ENCODE results near the gene PLCD1. TPM values are rescaled to one million over a fixed set of nuclear protein-coding genes. Genes with fewer than 3 reads are reported as not detected.
A peak's percentile ranks its signal among the peaks of the same experiment; 100 is the strongest.

Gene PLCD1
- total and polyA plus RNA-seq, 2 of the 13 experiments (the other 11 are each of a cell fraction or from before 2014, with no cell fraction given): 10.1 to 12.4 TPM

DNA sequence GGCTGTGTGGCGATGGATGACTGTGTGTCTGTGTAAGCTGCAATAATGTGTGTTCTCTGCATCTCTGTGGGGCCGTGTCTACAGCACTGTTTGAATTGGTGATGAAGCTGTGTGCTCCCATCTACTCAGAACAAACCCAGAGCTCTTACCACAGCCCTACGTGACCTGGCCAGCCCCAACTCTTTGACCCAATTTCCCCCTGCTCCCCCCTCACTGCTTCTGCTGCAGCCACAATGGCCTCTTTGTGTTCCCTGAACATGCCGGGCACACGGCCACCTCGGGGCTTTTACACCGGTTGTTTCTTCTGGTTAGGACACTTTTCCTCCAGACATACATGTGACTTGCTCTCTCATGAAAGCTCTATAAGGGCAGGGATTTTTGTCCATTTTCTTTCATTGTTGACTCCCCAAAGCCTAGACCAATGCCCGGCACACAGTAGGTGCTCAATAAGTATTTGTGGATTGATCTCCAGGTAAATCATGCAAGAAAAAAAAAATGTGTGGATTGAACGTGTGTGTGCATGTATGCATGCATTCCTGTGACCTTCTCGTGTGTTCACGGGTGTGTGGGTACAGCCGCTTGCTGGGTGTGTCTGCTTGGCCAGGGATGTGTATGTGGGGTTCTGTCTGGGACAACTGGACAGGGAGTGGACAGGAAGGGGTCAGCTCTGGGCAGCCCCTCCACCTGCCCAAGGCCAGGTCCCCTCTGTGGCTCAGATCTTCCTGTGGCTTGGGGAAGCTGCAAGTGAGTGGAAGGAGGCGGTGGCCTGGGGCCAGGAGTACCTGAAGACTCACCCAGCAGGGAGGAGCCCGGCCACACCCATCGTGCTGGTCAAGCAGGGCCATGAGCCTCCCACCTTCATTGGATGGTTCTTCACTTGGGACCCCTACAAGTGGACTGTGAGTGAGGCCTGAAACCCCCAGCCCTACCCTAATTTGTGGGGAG lies 24.1 kb downstream of the PLCD1 start (continued):
- TF ChIP-seq, protein P1, sequence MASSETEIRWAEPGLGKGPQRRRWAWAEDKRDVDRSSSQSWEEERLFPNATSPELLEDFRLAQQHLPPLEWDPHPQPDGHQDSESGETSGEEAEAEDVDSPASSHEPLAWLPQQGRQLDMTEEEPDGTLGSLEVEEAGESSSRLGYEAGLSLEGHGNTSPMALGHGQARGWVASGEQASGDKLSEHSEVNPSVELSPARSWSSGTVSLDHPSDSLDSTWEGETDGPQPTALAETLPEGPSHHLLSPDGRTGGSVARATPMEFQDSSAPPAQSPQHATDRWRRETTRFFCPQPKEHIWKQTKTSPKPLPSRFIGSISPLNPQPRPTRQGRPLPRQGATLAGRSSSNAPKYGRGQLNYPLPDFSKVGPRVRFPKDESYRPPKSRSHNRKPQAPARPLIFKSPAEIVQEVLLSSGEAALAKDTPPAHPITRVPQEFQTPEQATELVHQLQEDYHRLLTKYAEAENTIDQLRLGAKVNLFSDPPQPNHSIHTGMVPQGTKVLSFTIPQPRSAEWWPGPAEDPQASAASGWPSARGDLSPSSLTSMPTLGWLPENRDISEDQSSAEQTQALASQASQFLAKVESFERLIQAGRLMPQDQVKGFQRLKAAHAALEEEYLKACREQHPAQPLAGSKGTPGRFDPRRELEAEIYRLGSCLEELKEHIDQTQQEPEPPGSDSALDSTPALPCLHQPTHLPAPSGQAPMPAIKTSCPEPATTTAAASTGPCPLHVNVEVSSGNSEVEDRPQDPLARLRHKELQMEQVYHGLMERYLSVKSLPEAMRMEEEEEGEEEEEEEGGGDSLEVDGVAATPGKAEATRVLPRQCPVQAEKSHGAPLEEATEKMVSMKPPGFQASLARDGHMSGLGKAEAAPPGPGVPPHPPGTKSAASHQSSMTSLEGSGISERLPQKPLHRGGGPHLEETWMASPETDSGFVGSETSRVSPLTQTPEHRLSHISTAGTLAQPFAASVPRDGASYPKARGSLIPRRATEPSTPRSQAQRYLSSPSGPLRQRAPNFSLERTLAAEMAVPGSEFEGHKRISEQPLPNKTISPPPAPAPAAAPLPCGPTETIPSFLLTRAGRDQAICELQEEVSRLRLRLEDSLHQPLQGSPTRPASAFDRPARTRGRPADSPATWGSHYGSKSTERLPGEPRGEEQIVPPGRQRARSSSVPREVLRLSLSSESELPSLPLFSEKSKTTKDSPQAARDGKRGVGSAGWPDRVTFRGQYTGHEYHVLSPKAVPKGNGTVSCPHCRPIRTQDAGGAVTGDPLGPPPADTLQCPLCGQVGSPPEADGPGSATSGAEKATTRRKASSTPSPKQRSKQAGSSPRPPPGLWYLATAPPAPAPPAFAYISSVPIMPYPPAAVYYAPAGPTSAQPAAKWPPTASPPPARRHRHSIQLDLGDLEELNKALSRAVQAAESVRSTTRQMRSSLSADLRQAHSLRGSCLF (CRISPR knock-in tag; IDR thresholded peaks at IDR 0.05; ENCODE audit: borderline replicate concordance): no peak
- TF ChIP-seq ZNF777 (CRISPR knock-in tag; IDR thresholded peaks at IDR 0.05) (peak; percentile 14; the same call in 1 of the 2 replicates), KLF16 (CRISPR knock-in tag; IDR thresholded peaks at IDR 0.05) (0 out of 4 replicates have a peak, but pooled peaks of 1 of the 2 experiments have one; percentile 15), SALL1 (CRISPR knock-in tag; IDR thresholded peaks at IDR 0.05) (peak; percentile 63; the same call in 1 of the 2 replicates), ZFP36L2 (CRISPR knock-in tag; IDR thresholded peaks at IDR 0.05) (no peak), KDM1A (CRISPR knock-in tag; IDR thresholded peaks at IDR 0.05) (no peak), FOXP1 (IDR thresholded peaks at IDR 0.05) (no peak), FOXP1 (CRISPR knock-in tag; IDR thresholded peaks at IDR 0.05) (0 out of 2 replicates have a peak, but pooled peaks have one; percentile 20)
- TF ChIP-seq, protein P2, sequence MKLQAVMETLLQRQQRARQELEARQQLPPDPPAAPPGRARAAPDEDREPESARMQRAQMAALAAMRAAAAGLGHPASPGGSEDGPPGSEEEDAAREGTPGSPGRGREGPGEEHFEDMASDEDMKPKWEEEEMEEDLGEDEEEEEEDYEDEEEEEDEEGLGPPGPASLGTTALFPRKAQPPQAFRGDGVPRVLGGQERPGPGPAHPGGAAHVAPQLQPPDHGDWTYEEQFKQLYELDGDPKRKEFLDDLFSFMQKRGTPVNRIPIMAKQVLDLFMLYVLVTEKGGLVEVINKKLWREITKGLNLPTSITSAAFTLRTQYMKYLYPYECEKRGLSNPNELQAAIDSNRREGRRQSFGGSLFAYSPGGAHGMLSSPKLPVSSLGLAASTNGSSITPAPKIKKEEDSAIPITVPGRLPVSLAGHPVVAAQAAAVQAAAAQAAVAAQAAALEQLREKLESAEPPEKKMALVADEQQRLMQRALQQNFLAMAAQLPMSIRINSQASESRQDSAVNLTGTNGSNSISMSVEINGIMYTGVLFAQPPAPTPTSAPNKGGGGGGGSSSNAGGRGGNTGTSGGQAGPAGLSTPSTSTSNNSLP (IDR thresholded peaks at IDR 0.05; ENCODE audit: low read depth, low read length): no peak
- TF ChIP-seq, protein P3, sequence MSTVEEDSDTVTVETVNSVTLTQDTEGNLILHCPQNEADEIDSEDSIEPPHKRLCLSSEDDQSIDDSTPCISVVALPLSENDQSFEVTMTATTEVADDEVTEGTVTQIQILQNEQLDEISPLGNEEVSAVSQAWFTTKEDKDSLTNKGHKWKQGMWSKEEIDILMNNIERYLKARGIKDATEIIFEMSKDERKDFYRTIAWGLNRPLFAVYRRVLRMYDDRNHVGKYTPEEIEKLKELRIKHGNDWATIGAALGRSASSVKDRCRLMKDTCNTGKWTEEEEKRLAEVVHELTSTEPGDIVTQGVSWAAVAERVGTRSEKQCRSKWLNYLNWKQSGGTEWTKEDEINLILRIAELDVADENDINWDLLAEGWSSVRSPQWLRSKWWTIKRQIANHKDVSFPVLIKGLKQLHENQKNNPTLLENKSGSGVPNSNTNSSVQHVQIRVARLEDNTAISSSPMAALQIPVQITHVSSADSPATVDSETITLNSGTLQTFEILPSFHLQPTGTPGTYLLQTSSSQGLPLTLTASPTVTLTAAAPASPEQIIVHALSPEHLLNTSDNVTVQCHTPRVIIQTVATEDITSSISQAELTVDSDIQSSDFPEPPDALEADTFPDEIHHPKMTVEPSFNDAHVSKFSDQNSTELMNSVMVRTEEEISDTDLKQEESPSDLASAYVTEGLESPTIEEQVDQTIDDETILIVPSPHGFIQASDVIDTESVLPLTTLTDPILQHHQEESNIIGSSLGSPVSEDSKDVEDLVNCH (CRISPR knock-in tag; IDR thresholded peaks at IDR 0.05): no peak
- TF ChIP-seq, protein P4, sequence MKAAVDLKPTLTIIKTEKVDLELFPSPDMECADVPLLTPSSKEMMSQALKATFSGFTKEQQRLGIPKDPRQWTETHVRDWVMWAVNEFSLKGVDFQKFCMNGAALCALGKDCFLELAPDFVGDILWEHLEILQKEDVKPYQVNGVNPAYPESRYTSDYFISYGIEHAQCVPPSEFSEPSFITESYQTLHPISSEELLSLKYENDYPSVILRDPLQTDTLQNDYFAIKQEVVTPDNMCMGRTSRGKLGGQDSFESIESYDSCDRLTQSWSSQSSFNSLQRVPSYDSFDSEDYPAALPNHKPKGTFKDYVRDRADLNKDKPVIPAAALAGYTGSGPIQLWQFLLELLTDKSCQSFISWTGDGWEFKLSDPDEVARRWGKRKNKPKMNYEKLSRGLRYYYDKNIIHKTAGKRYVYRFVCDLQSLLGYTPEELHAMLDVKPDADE (CRISPR knock-in tag; IDR thresholded peaks at IDR 0.05): no peak
- TF ChIP-seq, protein P5, sequence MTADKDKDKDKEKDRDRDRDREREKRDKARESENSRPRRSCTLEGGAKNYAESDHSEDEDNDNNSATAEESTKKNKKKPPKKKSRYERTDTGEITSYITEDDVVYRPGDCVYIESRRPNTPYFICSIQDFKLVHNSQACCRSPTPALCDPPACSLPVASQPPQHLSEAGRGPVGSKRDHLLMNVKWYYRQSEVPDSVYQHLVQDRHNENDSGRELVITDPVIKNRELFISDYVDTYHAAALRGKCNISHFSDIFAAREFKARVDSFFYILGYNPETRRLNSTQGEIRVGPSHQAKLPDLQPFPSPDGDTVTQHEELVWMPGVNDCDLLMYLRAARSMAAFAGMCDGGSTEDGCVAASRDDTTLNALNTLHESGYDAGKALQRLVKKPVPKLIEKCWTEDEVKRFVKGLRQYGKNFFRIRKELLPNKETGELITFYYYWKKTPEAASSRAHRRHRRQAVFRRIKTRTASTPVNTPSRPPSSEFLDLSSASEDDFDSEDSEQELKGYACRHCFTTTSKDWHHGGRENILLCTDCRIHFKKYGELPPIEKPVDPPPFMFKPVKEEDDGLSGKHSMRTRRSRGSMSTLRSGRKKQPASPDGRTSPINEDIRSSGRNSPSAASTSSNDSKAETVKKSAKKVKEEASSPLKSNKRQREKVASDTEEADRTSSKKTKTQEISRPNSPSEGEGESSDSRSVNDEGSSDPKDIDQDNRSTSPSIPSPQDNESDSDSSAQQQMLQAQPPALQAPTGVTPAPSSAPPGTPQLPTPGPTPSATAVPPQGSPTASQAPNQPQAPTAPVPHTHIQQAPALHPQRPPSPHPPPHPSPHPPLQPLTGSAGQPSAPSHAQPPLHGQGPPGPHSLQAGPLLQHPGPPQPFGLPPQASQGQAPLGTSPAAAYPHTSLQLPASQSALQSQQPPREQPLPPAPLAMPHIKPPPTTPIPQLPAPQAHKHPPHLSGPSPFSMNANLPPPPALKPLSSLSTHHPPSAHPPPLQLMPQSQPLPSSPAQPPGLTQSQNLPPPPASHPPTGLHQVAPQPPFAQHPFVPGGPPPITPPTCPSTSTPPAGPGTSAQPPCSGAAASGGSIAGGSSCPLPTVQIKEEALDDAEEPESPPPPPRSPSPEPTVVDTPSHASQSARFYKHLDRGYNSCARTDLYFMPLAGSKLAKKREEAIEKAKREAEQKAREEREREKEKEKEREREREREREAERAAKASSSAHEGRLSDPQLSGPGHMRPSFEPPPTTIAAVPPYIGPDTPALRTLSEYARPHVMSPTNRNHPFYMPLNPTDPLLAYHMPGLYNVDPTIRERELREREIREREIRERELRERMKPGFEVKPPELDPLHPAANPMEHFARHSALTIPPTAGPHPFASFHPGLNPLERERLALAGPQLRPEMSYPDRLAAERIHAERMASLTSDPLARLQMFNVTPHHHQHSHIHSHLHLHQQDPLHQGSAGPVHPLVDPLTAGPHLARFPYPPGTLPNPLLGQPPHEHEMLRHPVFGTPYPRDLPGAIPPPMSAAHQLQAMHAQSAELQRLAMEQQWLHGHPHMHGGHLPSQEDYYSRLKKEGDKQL (CRISPR knock-in tag; IDR thresholded peaks at IDR 0.05; ENCODE audit: low read depth): 0 out of 2 replicates have a peak, but pooled peaks have one; percentile 6

Measured in HepG2 (cell line).